NCI-H187 (cell line): ENCODE measurements around the gene KIAA0232.
"Not testable (repeated sequence)": the region's sequence is repeated elsewhere in the genome, so short reads cannot be mapped to it uniquely, and the experiment has no call there.

ENCODE experiments used
- DNase-seq, 2 experiments: peaks; one replicate each; lab custom pipeline; 2025; lab: John Stamatoyannopoulos, UW

Gene KIAA0232

GRCh38 chr4:6773616-6774540 lies 8.6 kb upstream of the KIAA0232 start:
- no peak for DNase-seq

- DNase-seq, result no peak
These were observed 6.8 kb upstream of the KIAA0232 start for GRCh38 chr4:6775746-6776145.

GRCh38 chr4:6776920-6777635 lies 5.4 kb upstream of the KIAA0232 start:
- DNase-seq, result no peak

- no peak for DNase-seq
These were observed 4.8 kb upstream of the KIAA0232 start for GRCh38 chr4:6777636-6778281.

- DNase-seq, result no peak
These were observed 4.1 kb upstream of the KIAA0232 start for GRCh38 chr4:6778435-6778834.

- peak; percentile 69 to 81 for DNase-seq
These were observed 2.6 kb upstream of the KIAA0232 start for GRCh38 chr4:6779667-6780565.

- DNase-seq, result peak in 1 of 2 experiments; percentile 49
These were observed 1.4 kb upstream of the KIAA0232 start for GRCh38 chr4:6781113-6781512.

- no peak for DNase-seq
These were observed 966 bp upstream of the KIAA0232 start for GRCh38 chr4:6781561-6781960.

- no peak for DNase-seq
These were observed 251 bp downstream of the KIAA0232 start for GRCh38 chr4:6782846-6783110.

- peak; percentile 81 to 83 for DNase-seq
These were observed 819 bp downstream of the KIAA0232 start for GRCh38 chr4:6783111-6783981.

- DNase-seq, result no peak
These were observed 3.0 kb downstream of the KIAA0232 start for GRCh38 chr4:6785572-6785925.

- no peak for DNase-seq
These were observed 5.6 kb downstream of the KIAA0232 start for GRCh38 chr4:6788123-6788522.

GRCh38 chr4:6791245-6791644 lies 8.7 kb downstream of the KIAA0232 start:
- DNase-seq, result not testable (repeated sequence)

GRCh38 chr4:6791796-6792195 lies 9.3 kb downstream of the KIAA0232 start:
- not testable (repeated sequence) for DNase-seq

- no peak for DNase-seq
These were observed 11.7 kb downstream of the KIAA0232 start for GRCh38 chr4:6794189-6794588.

- DNase-seq, result no peak
These were observed 13.3 kb downstream of the KIAA0232 start for GRCh38 chr4:6795821-6796220.

GRCh38 chr4:6797368-6797767 lies 14.8 kb downstream of the KIAA0232 start:
- DNase-seq, result not testable (repeated sequence)

- no peak for DNase-seq
These were observed 16.6 kb downstream of the KIAA0232 start for GRCh38 chr4:6799091-6799490.

- DNase-seq, result no peak
These were observed 19.5 kb downstream of the KIAA0232 start for GRCh38 chr4:6802025-6802424.

GRCh38 chr4:6802626-6803025 lies 20.1 kb downstream of the KIAA0232 start:
- DNase-seq, result no peak

GRCh38 chr4:6803246-6803645 lies 20.7 kb downstream of the KIAA0232 start:
- DNase-seq, result no peak
